DMS53 treated with DMSO at 0.1 percent for 48 hours (cell line): ENCODE results near the gene CCDC186.

Experiments
- DNase-seq: peaks from one replicate; lab custom pipeline; 2025; ENCODE audit not compliant: unreplicated experiment; lab: John Stamatoyannopoulos, UW

Gene CCDC186

DNA sequence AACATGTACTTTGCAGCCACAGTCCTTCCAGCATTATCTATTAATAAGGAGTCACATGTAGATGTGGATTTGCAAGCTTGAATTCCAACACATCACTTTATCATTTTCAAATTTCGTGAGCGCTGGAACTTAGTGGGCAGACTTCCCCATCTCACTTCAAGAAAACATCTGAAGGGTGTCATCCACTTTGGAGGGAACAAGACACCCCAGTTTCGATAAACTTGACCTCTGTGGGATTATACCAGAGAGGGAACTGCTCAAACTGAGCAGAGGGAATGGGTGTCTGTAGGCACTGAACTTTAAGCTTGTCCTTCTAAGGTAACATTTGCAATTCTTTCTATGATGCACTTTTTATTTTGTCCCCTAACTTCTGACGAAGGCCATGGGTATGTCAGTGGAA, 102.8 kb downstream of the CCDC186 start:
- DNase-seq: no peak
